Peyer's patch (tissue), 4 donors: ENCODE measurements around the gene LUZP2.

Source experiments
- CTCF ChIP-seq, 6 experiments: fragments of 450-650 bp in 4 of 6; fragments of 200-600 bp in 2 of 6; sonication (generic) in 1 of 6; IDR thresholded peaks; one replicate each; pipeline ENCODE4 v1.5.1; 2017 to 2019; ENCODE audit warnings: antibody characterized with exemption in 6 of 6, mild to moderate bottlenecking in 3 of 6, moderate library complexity in 1 of 6
- POLR2A ChIP-seq, 2 donors: fragments of 450-650 bp; IDR thresholded peaks; one replicate each; pipeline ENCODE4 v1.5.1; 2017; ENCODE audit warnings: antibody characterized with exemption in 2 of 2, mild to moderate bottlenecking in 2 of 2, moderate library complexity in 2 of 2

- TF ChIP-seq CTCF (IDR thresholded peaks at IDR 0.05) (no peak), POLR2A (IDR thresholded peaks at IDR 0.05) (no peak)
These were observed 296.6 kb downstream of the LUZP2 start for GRCh38 chr11:24793479-24793878.
